Thymus (tissue), 11 donors: ENCODE measurements around the gene PRR33. TPM values are rescaled to one million over a fixed set of nuclear protein-coding genes. Genes with fewer than 3 reads are reported as not detected.

Experiments
- DNase-seq, 9 donors: peaks; one replicate each; pipeline ENCODE4 v3.0.0-alpha.2; 2013; ENCODE audit warnings: low spot score in 9 of 9, low read depth in 6 of 9, missing footprints in 1 of 9
- H3K27ac ChIP-seq, 2 donors: one replicate each; pipeline ENCODE4 v1.5.1; 2013; ENCODE audit warnings: control low read depth in 1 of 2, low read depth in 1 of 2, low read length in 1 of 2, mild to moderate bottlenecking in 1 of 2, moderate library complexity in 1 of 2
- H3K27me3 ChIP-seq, 2 donors: one replicate each; pipeline ENCODE4 v1.5.1; 2013; ENCODE audit warnings: low read length in 1 of 2; ENCODE audit not compliant: control insufficient read depth in 2 of 2, insufficient read depth in 1 of 2
- H3K36me3 ChIP-seq, 2 donors: one replicate each; pipeline ENCODE4 v1.5.1; 2013; ENCODE audit warnings: low read length in 1 of 2, mild to moderate bottlenecking in 1 of 2, moderate library complexity in 1 of 2; ENCODE audit not compliant: control insufficient read depth in 2 of 2, insufficient read depth in 2 of 2
- H3K4me1 ChIP-seq, 2 donors: one replicate each; pipeline ENCODE4 v1.5.1; 2013; ENCODE audit warnings: low read length in 2 of 2; ENCODE audit not compliant: control insufficient read depth in 2 of 2, insufficient read depth in 2 of 2
- H3K4me3 ChIP-seq, 2 donors: one replicate each; pipeline ENCODE4 v1.5.1; 2013; ENCODE audit warnings: low read length in 2 of 2, control low read depth in 1 of 2, mild to moderate bottlenecking in 1 of 2
- H3K9me3 ChIP-seq, 2 donors: one replicate each; pipeline ENCODE4 v1.5.1; 2013; ENCODE audit warnings: low read length in 1 of 2, mild to moderate bottlenecking in 1 of 2; ENCODE audit not compliant: control insufficient read depth in 2 of 2, insufficient read depth in 1 of 2
- WGBS: extraction: QIAGEN DNeasy Blood & Tissue Kit; methylation state at CpG from one replicate; pipeline ENCODE4 v1.1.7; 2013; 5-methylcytosine and 5-hydroxymethylcytosine counted together
- polyA plus RNA-seq: library from polyadenylated mRNA; stranded (reverse); fragments of 200-250 nt; gene quantifications from one replicate; pipeline ENCODE4 v1.2.3, GENCODE V29; 2013
- total RNA-seq: library from RNA; stranded (reverse); fragments of 120-200 nt; gene quantifications from one replicate; pipeline ENCODE4 v1.2.4, GENCODE V29; 2013
- donor health status: healthy.

PRR33 gene
- total and polyA plus RNA-seq, 2 donors = 0.18 TPM; not detected in 1

- no peak overlapping the region for H3K27ac ChIP-seq
- WGBS = 92% methylated on average over 29 of the region's 29 CpGs
- no peaks in the 10 kb centered on the region for H3K36me3 ChIP-seq
- no peaks in the 10 kb centered on the region for H3K27me3 ChIP-seq
- no peak overlapping the region for H3K4me3 ChIP-seq
- DNase-seq = no peak
- H3K9me3 ChIP-seq = no peaks in the 10 kb centered on the region
- H3K4me1 ChIP-seq = peaks cover 4 to 15% of the 10 kb centered on the region in 2 donors
These were observed 27.0 kb upstream of the PRR33 start for GRCh38 chr11:1918436-1919315.

GRCh38 chr11:1917523-1918435 lies 26.1 kb upstream of the PRR33 start:
- H3K4me1 ChIP-seq = peaks cover 3 to 8% of the 10 kb centered on the region in 2 donors
- no peak overlapping the region for H3K4me3 ChIP-seq
- H3K36me3 ChIP-seq = no peaks in the 10 kb centered on the region
- H3K27me3 ChIP-seq = no peaks in the 10 kb centered on the region
- 82% methylated on average over 34 of the region's 34 CpGs for WGBS
- no peak for DNase-seq
- H3K9me3 ChIP-seq = no peaks in the 10 kb centered on the region
- H3K27ac ChIP-seq = no peak overlapping the region

- WGBS = 87% methylated on average over 8 of the region's 8 CpGs
- H3K9me3 ChIP-seq = no peaks in the 10 kb centered on the region
- H3K27me3 ChIP-seq = no peaks in the 10 kb centered on the region
- H3K4me3 ChIP-seq = no peak overlapping the region
- DNase-seq = no peak
- peaks cover 0 to under 1% of the 10 kb centered on the region in 2 donors for H3K4me1 ChIP-seq
- no peak overlapping the region for H3K27ac ChIP-seq
- no peaks in the 10 kb centered on the region for H3K36me3 ChIP-seq
These were observed 25.4 kb upstream of the PRR33 start for GRCh38 chr11:1916986-1917522.

- no peaks in the 10 kb centered on the region for H3K4me1 ChIP-seq
- H3K27me3 ChIP-seq = no peaks in the 10 kb centered on the region
- H3K27ac ChIP-seq = no peak overlapping the region
- no peaks in the 10 kb centered on the region for H3K9me3 ChIP-seq
- no peaks in the 10 kb centered on the region for H3K36me3 ChIP-seq
- no peak overlapping the region for H3K4me3 ChIP-seq
- DNase-seq = no peak
- 90% methylated on average over 14 of the region's 14 CpGs for WGBS
These were observed 24.7 kb upstream of the PRR33 start for GRCh38 chr11:1916132-1916985.

- DNase-seq = no peak
- Histone ChIP-seq H3K4me1 (no peaks in the 10 kb centered on the region), H3K27me3 (no peaks in the 10 kb centered on the region), H3K36me3 (no peaks in the 10 kb centered on the region), H3K9me3 (no peaks in the 10 kb centered on the region), H3K27ac (no peak overlapping the region), H3K4me3 (no peak overlapping the region)
- 95% methylated on average over 2 of the region's 2 CpGs for WGBS
These were observed 24.1 kb upstream of the PRR33 start for GRCh38 chr11:1915795-1916131.

- no peaks in the 10 kb centered on the region for H3K27me3 ChIP-seq
- no peaks in the 10 kb centered on the region for H3K36me3 ChIP-seq
- no peaks in the 10 kb centered on the region for H3K4me1 ChIP-seq
- H3K9me3 ChIP-seq = no peaks in the 10 kb centered on the region
- DNase-seq = no peak
- H3K27ac ChIP-seq = no peak overlapping the region
- WGBS = 98% methylated on average over 31 of the region's 31 CpGs
- no peak overlapping the region for H3K4me3 ChIP-seq
These were observed 21.8 kb upstream of the PRR33 start for GRCh38 chr11:1913271-1914060.

- 78% methylated on average over 13 of the region's 13 CpGs for WGBS
- Histone ChIP-seq H3K36me3 (no peaks in the 10 kb centered on the region), H3K27me3 (no peaks in the 10 kb centered on the region), H3K4me3 (no peak overlapping the region), H3K27ac (no peak overlapping the region), H3K9me3 (no peaks in the 10 kb centered on the region), H3K4me1 (no peaks in the 10 kb centered on the region)
- DNase-seq = no peak
These were observed 20.7 kb upstream of the PRR33 start for GRCh38 chr11:1912289-1912878.

- no peak for DNase-seq
These were observed 17.8 kb upstream of the PRR33 start for GRCh38 chr11:1909524-1909923.

More at GRCh38 chr11:1909524-1909923, 17.8 kb upstream of the PRR33 start:
- Histone ChIP-seq H3K4me3 (no peak overlapping the region), H3K27me3 (no peaks in the 10 kb centered on the region), H3K36me3 (no peaks in the 10 kb centered on the region), H3K27ac (no peak overlapping the region), H3K4me1 (peaks cover 0 to 3% of the 10 kb centered on the region in 2 donors), H3K9me3 (no peaks in the 10 kb centered on the region)
- 95% methylated on average over 7 of the region's 7 CpGs for WGBS
